ENCODE results near the gene PRKCD. TPM values are rescaled to one million over a fixed set of nuclear protein-coding genes. Genes with fewer than 3 reads are reported as not detected.

PRKCD gene
- total RNA-seq, 1 donor from 2014 or later = 31.7 TPM

DNA sequence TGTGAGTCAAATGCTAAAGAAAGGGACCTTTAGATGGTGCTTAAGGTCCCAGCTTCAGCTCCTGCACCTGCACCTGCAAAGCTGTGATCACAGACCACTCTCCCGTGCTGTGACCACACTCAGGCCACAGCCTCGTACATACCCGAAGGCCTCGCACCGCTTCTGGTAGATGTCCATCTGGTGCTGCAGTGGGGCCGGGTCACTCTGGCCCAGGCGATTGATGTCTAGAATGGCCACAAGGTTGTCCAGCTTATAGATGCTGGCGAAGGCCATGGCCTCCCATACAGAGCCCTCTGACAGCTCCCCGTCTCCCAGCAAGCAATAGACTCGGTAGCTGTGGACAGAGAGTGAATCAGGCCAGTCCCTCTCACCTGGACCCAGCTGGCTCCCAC is 73.8 kb downstream of the PRKCD start:
- H3K27ac Mint-ChIP-seq = no peak overlapping the region
- intact Hi-C loops (cut with micrococcal nuclease) = no loop called here
- no peaks in the 10 kb centered on the region for H3K9me3 Mint-ChIP-seq
- peaks cover 64% of the 10 kb centered on the region for H3K36me3 Mint-ChIP-seq (ENCODE audit: low read depth)
- peaks cover 7% of the 10 kb centered on the region for H3K4me1 Mint-ChIP-seq (ENCODE audit: low read depth)
- H3K4me3 Mint-ChIP-seq (ENCODE audit: low read depth) = no peak overlapping the region
- H3K27me3 Mint-ChIP-seq (ENCODE audit: low read depth) = no peaks in the 10 kb centered on the region
- no peak for DNase-seq (ENCODE audit: low spot score)

DNA sequence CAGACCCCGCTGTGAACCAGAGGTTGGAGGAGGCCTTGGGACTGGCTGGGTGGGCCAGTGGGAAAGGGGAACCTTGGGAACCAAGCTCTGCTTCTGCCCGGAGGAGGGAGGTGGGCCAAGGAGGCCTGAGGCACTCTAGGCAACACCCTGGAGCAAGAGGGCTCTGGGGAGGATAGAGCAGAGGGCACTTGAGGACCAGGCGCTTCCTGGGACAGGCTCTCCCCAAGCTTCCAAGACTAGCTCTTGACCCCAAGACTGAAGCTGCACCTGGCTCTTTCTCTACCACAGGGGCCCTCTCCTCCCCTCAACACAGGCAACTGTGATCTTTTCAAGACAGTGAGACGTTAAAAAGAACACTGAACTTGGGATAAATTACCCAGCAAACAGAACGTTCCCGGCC is 74.5 kb downstream of the PRKCD start:
- peaks cover 65% of the 10 kb centered on the region for H3K36me3 Mint-ChIP-seq (ENCODE audit: low read depth)

DNA sequence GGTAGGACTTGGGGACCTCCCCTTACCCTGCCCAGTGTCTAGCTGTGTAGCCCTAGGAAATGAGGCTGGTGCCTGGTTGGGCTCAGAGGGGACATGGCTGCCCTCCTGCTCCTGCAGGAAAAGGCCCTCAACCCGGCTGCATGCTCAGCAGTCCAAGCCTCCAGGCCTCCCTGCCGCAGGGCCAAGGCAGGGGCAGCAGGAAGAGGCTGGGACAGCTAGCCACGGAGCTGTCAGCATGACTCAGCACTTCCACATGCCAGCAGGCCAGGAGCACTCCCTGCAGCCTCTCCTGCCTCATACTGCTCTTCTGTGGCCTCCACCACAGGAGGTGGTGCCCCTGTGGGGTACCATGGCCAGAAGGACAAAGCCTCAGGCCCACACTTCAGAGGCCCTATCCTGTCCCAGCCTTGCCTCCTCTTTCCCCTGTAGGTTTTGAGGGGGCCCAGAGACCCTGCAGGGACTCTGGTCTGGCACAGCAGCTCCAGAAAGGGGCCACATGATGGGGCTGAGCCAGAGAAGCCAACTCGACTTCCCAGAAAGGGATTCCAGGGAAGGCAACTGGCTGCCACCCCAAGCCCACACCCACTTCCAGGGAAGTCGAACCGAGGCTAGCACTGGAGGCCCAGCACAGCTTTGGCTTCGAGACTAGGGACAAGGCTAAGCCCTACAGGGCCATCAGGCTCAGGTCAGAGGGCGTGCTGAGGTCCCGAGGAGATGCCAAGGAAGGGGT is 75.3 kb downstream of the PRKCD start:
- Mint-ChIP-seq H3K36me3 (ENCODE audit: low read depth) (peaks cover 64% of the 10 kb centered on the region), H3K4me1 (ENCODE audit: low read depth) (peaks cover 7% of the 10 kb centered on the region), H3K27me3 (ENCODE audit: low read depth) (no peaks in the 10 kb centered on the region), H3K4me3 (ENCODE audit: low read depth) (no peak overlapping the region), H3K9me3 (no peaks in the 10 kb centered on the region), H3K27ac (peak overlapping the region; percentile 25)
- DNase-seq (ENCODE audit: low spot score) = no peak
- intact Hi-C loops (cut with micrococcal nuclease) = no loop called here

More for the DNA sequence above, 74.5 kb downstream of the PRKCD start:
- DNase-seq (ENCODE audit: low spot score) = no peak
- H3K27me3 Mint-ChIP-seq (ENCODE audit: low read depth) = no peaks in the 10 kb centered on the region
- H3K9me3 Mint-ChIP-seq = no peaks in the 10 kb centered on the region
- no peak overlapping the region for H3K4me3 Mint-ChIP-seq (ENCODE audit: low read depth)
- intact Hi-C loops (cut with micrococcal nuclease) = no loop called here
- H3K4me1 Mint-ChIP-seq (ENCODE audit: low read depth) = peaks cover 7% of the 10 kb centered on the region
- peak overlapping the region; percentile 42 for H3K27ac Mint-ChIP-seq

DNA sequence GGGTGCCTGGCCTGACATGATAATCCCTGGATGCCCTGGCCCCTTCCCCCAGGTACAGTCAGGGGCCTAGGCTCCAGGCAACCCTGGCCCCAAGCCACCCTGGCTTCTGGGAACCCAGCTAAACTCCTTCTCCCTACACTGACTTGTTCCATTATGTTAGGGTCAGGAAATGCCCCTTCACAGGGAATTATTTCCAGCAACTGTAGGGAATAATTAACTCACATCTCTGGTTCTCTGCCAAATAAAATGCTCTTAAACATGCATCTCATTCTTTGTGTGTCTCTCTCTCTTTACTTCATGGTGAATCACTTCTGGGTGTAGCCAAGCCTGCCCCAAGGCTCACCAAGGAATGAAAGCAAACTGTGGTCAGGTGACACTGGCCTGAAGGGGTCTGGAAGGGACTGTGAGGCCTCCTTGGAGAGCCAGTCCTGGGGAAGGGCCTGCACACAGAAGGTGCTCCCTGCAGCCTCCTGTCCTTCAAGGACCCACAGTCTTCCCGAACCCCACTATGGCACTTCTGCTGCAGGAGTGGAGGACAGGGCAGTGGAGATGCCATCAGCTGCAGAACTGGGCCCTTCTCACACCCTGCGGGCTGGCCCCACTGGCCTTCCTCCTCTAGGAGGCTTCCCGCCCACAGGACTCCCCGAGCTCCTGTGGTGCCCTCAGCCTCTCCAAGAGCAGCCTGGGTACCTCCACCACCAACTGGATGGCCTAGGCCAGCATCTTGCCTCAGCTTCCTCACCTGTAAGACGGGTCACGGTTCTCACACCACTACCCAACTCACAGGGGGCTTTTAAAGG is 77.2 kb downstream of the PRKCD start:
- intact Hi-C loops (cut with micrococcal nuclease) = no loop called here
- no peaks in the 10 kb centered on the region for H3K9me3 Mint-ChIP-seq
- H3K36me3 Mint-ChIP-seq (ENCODE audit: low read depth) = peaks cover 53% of the 10 kb centered on the region
- H3K4me1 Mint-ChIP-seq (ENCODE audit: low read depth) = peaks cover 7% of the 10 kb centered on the region
- H3K4me3 Mint-ChIP-seq (ENCODE audit: low read depth) = no peak overlapping the region
- no peak for DNase-seq (ENCODE audit: low spot score)
- no peaks in the 10 kb centered on the region for H3K27me3 Mint-ChIP-seq (ENCODE audit: low read depth)
- no peak overlapping the region for H3K27ac Mint-ChIP-seq

DNA sequence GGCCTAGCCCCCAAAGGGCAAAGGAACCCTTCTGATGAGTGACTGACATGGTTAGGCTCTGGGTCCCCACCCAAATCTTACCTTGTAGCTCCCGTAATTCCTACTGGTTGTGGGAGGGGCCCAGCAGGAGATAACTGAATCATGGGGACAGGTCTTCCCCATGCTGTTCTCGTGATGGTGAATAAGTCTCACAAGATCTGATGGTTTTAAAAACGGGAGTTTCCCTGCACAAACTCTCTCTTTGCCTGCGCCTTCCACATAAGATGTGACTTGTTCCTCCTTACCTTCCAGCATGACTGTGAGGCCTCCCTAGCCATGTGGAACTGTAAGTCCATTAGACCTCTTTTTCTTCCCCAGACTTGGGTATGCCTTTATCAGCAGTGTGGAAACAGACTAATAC is 77.9 kb downstream of the PRKCD start:
- Mint-ChIP-seq H3K9me3 (no peaks in the 10 kb centered on the region), H3K27ac (no peak overlapping the region), H3K36me3 (ENCODE audit: low read depth) (peaks cover 48% of the 10 kb centered on the region), H3K4me3 (ENCODE audit: low read depth) (no peak overlapping the region), H3K27me3 (ENCODE audit: low read depth) (no peaks in the 10 kb centered on the region), H3K4me1 (ENCODE audit: low read depth) (peaks cover 11% of the 10 kb centered on the region)
- intact Hi-C loops (cut with micrococcal nuclease) = no loop called here
- no peak for DNase-seq (ENCODE audit: low spot score)

DNA sequence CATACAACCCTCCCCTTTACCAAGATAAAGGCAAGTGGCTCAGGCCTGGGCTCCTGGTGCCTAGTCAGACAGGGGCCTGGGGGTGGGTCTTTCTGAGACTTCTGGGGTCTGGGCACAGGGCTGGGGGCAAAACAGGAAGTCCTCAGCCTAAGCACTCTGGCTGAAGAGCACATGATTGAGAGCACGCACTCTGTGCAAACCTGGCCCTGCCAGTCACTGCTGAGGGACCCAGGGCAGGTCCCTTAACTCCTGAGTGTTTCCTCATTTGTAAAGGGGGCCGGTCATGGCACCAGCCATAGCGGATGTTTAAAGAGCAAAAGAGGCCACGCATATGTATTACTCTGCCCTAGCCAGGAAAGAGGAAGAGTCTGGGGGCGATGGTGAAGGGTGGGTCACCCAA is 78.8 kb downstream of the PRKCD start:
- intact Hi-C loops (cut with micrococcal nuclease) = no loop called here
- no peak overlapping the region for H3K4me3 Mint-ChIP-seq (ENCODE audit: low read depth)
- peaks cover 11% of the 10 kb centered on the region for H3K4me1 Mint-ChIP-seq (ENCODE audit: low read depth)
- no peaks in the 10 kb centered on the region for H3K27me3 Mint-ChIP-seq (ENCODE audit: low read depth)
- H3K27ac Mint-ChIP-seq = no peak overlapping the region
- peaks cover 40% of the 10 kb centered on the region for H3K36me3 Mint-ChIP-seq (ENCODE audit: low read depth)
- H3K9me3 Mint-ChIP-seq = no peaks in the 10 kb centered on the region
- DNase-seq (ENCODE audit: low spot score) = no peak

DNA sequence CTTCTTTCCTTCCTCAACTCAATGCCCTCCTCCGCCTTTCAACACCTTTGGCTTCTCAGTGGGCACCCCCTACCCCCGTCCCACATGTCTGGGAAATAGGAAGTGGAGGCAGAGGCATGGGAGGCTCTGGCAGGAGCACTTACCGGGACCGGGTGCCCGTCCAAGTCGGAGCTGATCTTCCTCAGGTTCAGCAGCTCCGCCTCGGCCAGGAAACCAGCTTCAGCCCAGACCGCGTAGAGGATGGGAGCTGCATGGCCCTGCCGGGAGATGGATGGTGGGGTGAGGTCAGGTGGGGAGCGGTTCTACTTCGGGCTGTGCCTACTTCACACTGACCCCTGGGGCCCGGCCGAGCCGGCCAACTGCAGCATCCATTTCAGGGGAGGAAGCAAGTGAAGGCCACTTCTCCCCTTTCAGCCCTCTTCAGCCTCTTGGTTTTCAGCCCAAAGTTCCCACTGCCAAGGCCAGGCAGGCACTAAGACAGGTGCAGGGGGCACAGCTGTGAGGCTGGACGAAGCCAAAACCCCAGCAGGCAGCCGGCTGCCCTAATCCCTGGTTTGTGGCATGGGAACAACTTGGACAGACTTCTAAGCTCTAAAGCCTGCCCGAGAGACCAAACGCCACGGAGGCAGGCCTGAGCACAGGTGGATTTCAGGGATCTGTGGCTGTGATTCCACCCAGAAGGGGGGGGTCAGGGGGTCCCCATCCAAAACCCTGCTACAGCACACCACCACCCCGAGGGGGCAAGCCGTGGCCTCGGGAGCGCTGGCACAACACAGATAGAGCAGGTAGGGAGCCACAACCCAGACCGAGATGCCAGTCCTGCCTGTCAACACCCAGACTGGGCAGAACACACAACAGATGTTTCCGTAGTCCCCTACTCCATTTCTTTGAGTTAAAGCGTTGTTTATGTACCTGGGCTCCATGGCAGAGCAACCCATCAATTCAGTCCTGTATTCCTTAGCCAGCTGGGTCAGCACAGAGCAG is 80.3 kb downstream of the PRKCD start:
- Mint-ChIP-seq H3K27me3 (ENCODE audit: low read depth) (no peaks in the 10 kb centered on the region), H3K27ac (no peak overlapping the region)

DNA sequence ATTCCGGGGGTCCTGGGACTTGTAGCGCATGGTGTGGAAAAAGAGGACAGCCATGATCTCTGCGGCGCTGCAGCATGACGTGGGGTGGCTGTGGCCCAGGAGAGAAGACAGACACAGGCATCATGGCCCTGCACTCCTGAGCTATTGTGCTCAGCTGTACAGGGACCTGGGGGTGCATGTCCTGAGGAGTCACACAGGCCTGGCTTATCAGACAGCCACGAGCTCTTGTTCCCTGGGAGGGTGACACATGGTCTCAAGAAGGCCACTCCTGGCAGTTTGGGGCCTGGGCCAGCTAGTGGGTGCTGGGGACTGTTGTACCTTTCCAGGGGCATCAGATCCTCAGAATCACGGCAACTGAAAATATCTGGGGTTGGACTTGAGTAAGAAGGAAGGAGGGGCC is 81.1 kb downstream of the PRKCD start:
- H3K27ac Mint-ChIP-seq = no peak overlapping the region
- H3K27me3 Mint-ChIP-seq (ENCODE audit: low read depth) = no peaks in the 10 kb centered on the region
- H3K36me3 Mint-ChIP-seq (ENCODE audit: low read depth) = peaks cover 36% of the 10 kb centered on the region
- peaks cover 9% of the 10 kb centered on the region for H3K4me1 Mint-ChIP-seq (ENCODE audit: low read depth)
- no peak for DNase-seq (ENCODE audit: low spot score)
- no peaks in the 10 kb centered on the region for H3K9me3 Mint-ChIP-seq
- H3K4me3 Mint-ChIP-seq (ENCODE audit: low read depth) = no peak overlapping the region
- intact Hi-C loops (cut with micrococcal nuclease) = no loop called here

More for the DNA sequence above, 80.3 kb downstream of the PRKCD start:
- Mint-ChIP-seq H3K4me3 (ENCODE audit: low read depth) (no peak overlapping the region), H3K4me1 (ENCODE audit: low read depth) (peaks cover 12% of the 10 kb centered on the region), H3K9me3 (no peaks in the 10 kb centered on the region), H3K36me3 (ENCODE audit: low read depth) (peaks cover 39% of the 10 kb centered on the region)
- DNase-seq (ENCODE audit: low spot score) = no peak
- intact Hi-C loops (cut with micrococcal nuclease) = no loop called here

Other genes with a start within 250 kb of the PRKCD start
- gene SFMBT1, start 115.1 kb upstream of the PRKCD start, total RNA-seq = 23.4 and 24.3 TPM in 2 replicates
- gene RFT1, start 30.8 kb upstream of the PRKCD start, total RNA-seq = 36.4 and 38.8 TPM in 2 replicates
- 363 and 374 TPM in 2 replicates for gene TKT, start 94.8 kb downstream of the PRKCD start, total RNA-seq
- gene DCP1A, start 186.3 kb downstream of the PRKCD start, total RNA-seq = 44.0 and 44.3 TPM in 2 replicates